ENCODE results near the gene BHMT2.

BHMT2 gene

GRCh38 chr5:79070350-79070667, 742 bp downstream of the BHMT2 start:
- DNase-seq = no peak

DNA sequence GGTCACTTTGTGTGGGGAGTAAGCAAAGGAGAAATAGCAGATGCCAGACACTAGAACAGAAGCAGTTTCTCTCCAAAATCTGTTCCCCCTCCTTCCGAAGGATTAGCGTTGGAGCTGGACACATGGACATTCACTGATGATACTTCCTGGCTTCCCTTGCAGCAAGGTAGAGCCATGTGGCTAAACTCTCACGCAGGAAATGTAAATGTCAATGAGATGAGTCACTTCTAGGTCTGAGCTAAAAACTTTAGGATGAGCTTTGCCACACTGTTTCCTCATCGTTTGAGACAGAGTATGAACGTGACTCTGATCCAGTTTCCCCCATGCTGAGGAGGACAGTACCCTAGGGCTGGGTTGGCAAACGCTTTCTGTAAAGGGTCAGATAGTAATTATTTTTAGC, 5.1 kb downstream of the BHMT2 start:
- DNase-seq = no peak

- no peak for DNase-seq
Measured at GRCh38 chr5:79075646-79076426, 6.3 kb downstream of the BHMT2 start.

- no peak for DNase-seq
Measured at GRCh38 chr5:79076819-79077218, 7.3 kb downstream of the BHMT2 start.

DNA sequence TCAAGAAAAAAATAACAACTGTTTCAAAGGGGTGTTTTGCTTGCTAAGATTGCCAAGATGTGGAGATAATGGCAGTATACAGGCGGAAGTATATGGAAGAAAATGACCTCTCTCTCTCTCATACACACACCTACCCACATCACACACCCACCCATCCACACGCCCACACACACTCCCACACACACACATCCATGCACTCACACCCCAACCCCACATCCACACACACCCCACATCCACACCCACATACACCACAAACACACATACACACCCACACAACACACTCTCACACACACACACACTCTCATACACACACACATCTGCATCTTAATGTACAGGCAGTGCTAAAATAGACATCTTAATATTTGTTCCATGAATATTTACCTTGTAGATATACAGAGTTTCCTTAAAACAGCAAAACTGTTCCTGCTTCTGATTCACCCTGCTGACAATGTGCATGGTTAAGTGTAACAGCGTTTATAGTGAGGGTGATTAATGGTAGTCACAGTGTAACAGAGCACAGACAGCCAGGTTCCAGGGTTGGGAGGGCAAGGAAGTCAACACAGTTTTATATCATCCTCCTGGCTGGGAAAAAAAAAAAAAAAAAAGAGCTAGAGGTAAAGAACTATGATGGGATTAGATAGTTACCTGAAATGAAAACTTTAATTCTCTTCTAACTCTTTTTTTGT, 8.3 kb downstream of the BHMT2 start:
- no peak for DNase-seq

- no peak for DNase-seq
Measured at GRCh38 chr5:79080804-79081203, 11.2 kb downstream of the BHMT2 start.

- no peak for DNase-seq
Measured at GRCh38 chr5:79081779-79082178, 12.2 kb downstream of the BHMT2 start.

DNA sequence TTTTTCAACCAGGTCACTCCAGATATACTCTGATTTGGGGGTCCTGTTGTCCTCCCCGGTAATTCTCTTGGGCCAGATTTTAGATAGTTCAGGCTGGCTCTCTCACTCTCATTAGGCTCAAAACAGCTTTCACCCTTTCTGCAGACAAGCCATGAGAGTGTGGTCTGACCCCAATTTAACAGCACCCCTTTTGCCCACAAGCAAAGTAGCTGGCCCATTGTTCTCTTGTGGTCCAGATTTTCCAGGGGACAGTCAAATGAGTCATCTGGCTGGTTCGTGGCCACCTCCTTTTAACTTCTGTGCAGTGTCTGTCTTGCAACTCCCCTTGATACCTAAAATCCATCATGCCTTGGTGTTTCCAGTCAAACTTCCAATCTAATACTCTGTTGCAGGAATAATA, 16.5 kb downstream of the BHMT2 start:
- DNase-seq = no peak

GRCh38 chr5:79088507-79088906, 18.9 kb downstream of the BHMT2 start:
- no peak for DNase-seq

GRCh38 chr5:79091064-79091463, 21.5 kb downstream of the BHMT2 start:
- no peak for DNase-seq

DNA sequence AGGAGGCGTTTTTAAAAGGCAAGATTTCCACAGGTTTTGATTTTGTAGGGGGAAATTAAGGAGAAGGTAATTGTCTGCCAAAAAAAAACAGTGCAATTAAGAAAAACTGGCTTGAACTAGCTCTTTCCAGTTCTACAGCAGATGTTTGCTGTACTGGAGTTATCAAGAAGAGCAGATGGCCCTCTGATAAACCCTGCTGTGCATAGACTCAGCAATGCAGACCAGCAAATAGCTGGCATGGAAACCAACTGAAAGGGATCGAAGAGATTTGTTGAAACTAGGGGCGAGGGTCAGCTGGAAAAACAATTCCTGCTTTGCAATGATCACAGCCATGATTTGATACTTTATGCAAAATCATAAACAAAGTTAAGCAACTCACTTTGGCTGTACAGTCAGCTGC, 24.2 kb downstream of the BHMT2 start:
- DNase-seq = no peak

DNA sequence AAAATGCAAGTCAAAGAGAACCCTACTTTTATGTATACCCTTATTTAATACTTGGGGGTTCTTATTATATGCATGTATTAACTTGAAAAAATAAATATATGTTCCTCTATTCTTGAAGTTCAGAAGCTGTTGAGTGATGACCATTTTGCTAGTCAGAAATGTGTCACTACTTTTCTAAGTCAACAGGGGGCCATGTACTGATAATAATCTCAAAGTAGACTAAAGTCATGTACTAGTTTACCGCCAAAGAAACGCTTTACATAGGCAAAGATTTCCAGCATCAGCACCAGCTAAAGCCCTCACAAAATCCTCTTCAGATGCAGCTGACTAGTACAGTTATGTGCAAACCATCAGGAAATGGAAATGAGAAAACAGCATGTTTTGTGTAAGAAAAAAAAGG, 36.3 kb downstream of the BHMT2 start:
- DNase-seq = no peak

DNA sequence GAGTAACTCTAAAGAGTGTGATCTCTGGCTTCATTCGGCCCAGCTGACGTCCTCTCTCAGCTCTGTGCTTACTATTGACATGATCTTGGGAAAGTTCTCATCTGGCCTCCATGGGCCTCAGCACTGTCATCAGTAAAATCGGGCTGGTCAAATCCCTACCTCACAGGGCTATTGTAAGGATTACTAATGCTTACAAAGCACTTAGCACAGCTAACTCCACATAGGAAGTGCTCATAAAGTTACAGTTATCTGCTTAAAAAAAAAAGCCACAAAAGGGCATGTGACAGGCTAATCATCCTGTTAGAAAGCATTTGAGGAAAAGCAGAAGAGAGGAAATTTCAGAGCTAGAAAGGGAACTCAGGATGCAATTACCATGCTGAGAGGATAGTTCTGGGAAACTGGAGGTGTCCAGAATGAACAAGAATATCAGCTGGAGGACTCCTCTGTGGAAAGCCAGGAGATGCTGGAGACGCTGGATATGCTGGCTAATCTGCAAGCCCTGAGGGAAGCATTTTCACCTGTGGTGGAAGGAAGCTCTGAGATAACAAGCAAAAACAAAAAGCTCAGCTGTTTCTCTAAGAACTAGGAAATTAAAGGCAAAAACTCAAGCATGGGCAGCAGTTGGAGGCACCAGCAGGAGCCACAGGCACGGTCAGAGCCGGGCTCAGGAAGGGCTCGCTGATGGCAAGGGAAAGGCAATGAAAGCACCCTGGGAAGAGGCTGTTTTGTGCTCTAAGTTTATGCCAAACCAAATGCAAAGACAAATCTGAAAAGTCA, 37.6 kb downstream of the BHMT2 start:
- DNase-seq = no peak

GRCh38 chr5:79108086-79108485, 38.5 kb downstream of the BHMT2 start:
- DNase-seq = no peak

- no peak for DNase-seq
Measured at GRCh38 chr5:79108792-79109191, 39.2 kb downstream of the BHMT2 start.

- DNase-seq = peak; percentile 31 to 47
Measured at GRCh38 chr5:79109527-79110492, 40.2 kb downstream of the BHMT2 start.

- DNase-seq = no peak
Measured at GRCh38 chr5:79111387-79111959, 41.9 kb downstream of the BHMT2 start, which contains the start of gene BHMT. BHMT (plus strand) TSS chr5:79111809; CDS start chr5:79111886, 77 bp downstream.

- no peak for DNase-seq
Measured at GRCh38 chr5:79111960-79112702, 42.6 kb downstream of the BHMT2 start.

- DNase-seq = no peak
Measured at GRCh38 chr5:79112703-79113058, 43.1 kb downstream of the BHMT2 start.

DNA sequence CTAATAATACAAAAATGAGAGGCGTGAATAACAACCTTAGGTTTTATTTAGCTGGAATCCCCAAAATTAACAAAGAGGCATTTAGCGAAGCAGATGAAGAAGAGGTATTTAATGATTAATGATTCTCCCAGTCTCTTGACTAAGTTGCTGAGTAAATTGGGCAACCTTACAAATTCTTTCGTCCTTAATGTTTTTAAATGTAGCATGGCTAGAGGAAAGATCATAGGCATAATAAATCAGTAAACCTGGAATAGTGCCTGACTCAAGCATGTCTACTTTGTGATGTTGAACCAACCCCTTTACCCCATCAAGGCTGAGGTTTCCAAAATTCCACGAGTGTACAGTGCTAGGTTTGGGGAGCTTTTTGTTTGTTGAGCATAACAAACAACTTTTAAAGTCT, 49.9 kb downstream of the BHMT2 start:
- no peak for DNase-seq

GRCh38 chr5:79120221-79120620, 50.7 kb downstream of the BHMT2 start:
- no peak for DNase-seq

GRCh38 chr5:79122973-79123372, 53.4 kb downstream of the BHMT2 start:
- no peak for DNase-seq

Data from activated T-cell treated with anti-CD3 and anti-CD28 coated beads, Interleukin-2, amount 50 U/mL, for 48 hours (primary cell).